GM23338 (cell line): Measurements from ENCODE around the gene OASL. TPM values are rescaled to one million over a fixed set of nuclear protein-coding genes. Genes with fewer than 3 reads are reported as not detected.

ENCODE experiments used
- ATAC-seq: fragments of 200-7000 bp; cut with Tn5 transposase; 3 replicates; pipeline ENCODE4 v1.9.1; 2020
- DNase-seq: peaks from one replicate; pipeline ENCODE4 v3.0.0-alpha.2; 2015; ENCODE audit warnings: low spot score
- H2AFZ ChIP-seq: fragments of 200-600 bp; sonication (generic); 2 replicates; pipeline ENCODE4 v1.8.0; 2016; ENCODE audit warnings: antibody characterized with exemption, mild to moderate bottlenecking, moderate library complexity
- H3F3A ChIP-seq: fragments of 200-600 bp; sonication (generic); replicated peaks from 2 replicates; pipeline ENCODE4 v1.8.0; 2017; ENCODE audit warnings: antibody characterized with exemption, mixed run types, low read depth
- H3K27ac ChIP-seq: fragments of 200-600 bp; sonication (generic); 2 replicates; pipeline ENCODE4 v1.6.1; 2016; ENCODE audit warnings: low read depth
- H3K27me3 ChIP-seq: fragments of 200-600 bp; sonication (generic); 2 replicates; pipeline ENCODE4 v1.8.0; 2016; ENCODE audit warnings: mild to moderate bottlenecking, mixed run types, moderate library complexity; ENCODE audit not compliant: insufficient read depth
- H3K36me3 ChIP-seq: fragments of 200-600 bp; sonication (generic); 2 replicates; pipeline ENCODE4 v1.8.0; 2016; ENCODE audit warnings: mild to moderate bottlenecking; ENCODE audit not compliant: insufficient read depth
- H3K4me1 ChIP-seq: fragments of 200-600 bp; sonication (generic); 2 replicates; pipeline ENCODE4 v1.8.0; 2016; ENCODE audit warnings: mild to moderate bottlenecking, moderate library complexity; ENCODE audit not compliant: insufficient read depth
- H3K4me2 ChIP-seq: fragments of 200-600 bp; sonication (generic); 2 replicates; pipeline ENCODE4 v1.7.1; 2017; ENCODE audit warnings: mixed run types
- H3K4me3 ChIP-seq: fragments of 200-600 bp; sonication (generic); 2 replicates; pipeline ENCODE4 v1.6.1; 2016; ENCODE audit warnings: mixed run types
- H3K79me2 ChIP-seq: fragments of 200-600 bp; sonication (generic); replicated peaks from 2 replicates; pipeline ENCODE4 v1.8.0; 2017; ENCODE audit warnings: mild to moderate bottlenecking; ENCODE audit not compliant: insufficient read depth
- H3K9me2 ChIP-seq: fragments of 200-600 bp; sonication (generic); 2 replicates; pipeline ENCODE4 v1.8.0; 2017; ENCODE audit not compliant: insufficient read depth
- H4K20me1 ChIP-seq: fragments of 200-600 bp; sonication (generic); replicated peaks from 2 replicates; pipeline ENCODE4 v1.8.0; 2017; ENCODE audit warnings: mild to moderate bottlenecking; ENCODE audit not compliant: insufficient read depth
- H3K27ac Mint-ChIP-seq: 2 replicates; pipeline ENCODE4 v1.8.0; 2020; ENCODE audit warnings: inconsistent platforms, mild to moderate bottlenecking, moderate library complexity, mixed read lengths
- H3K27me3 Mint-ChIP-seq: 3 replicates; pipeline ENCODE4 v1.8.0; 2022; ENCODE audit warnings: low read depth, mild to moderate bottlenecking, moderate library complexity, mixed read lengths, inconsistent platforms; ENCODE audit not compliant: insufficient read depth, poor library complexity
- H3K36me3 Mint-ChIP-seq: 3 replicates; pipeline ENCODE4 v1.8.0; 2021; ENCODE audit warnings: low read depth, mild to moderate bottlenecking, inconsistent platforms, moderate library complexity, mixed read lengths
- H3K4me1 Mint-ChIP-seq: 3 replicates; pipeline ENCODE4 v1.8.0; 2020; ENCODE audit warnings: mild to moderate bottlenecking, inconsistent platforms, mixed read lengths
- H3K4me3 Mint-ChIP-seq: 3 replicates; pipeline ENCODE4 v1.8.0; 2021; ENCODE audit warnings: moderate library complexity, mild to moderate bottlenecking, inconsistent platforms, mixed read lengths
- H3K9me3 Mint-ChIP-seq: 3 replicates; pipeline ENCODE4 v1.8.0; 2020; ENCODE audit warnings: moderate library complexity, mild to moderate bottlenecking, inconsistent platforms, mixed read lengths
- CREB1 ChIP-seq: fragments of 250-450 bp; sonication (Bioruptor Pico); IDR thresholded peaks from 2 replicates; pipeline ENCODE4 v1.5.0; 2020; ENCODE audit warnings: low read depth, mild to moderate bottlenecking, moderate library complexity
- EZH2 ChIP-seq: fragments of 200-600 bp; sonication (generic); IDR thresholded peaks from one replicate; pipeline ENCODE4 v1.8.0; 2017; ENCODE audit warnings: antibody characterized with exemption, mild to moderate bottlenecking, low read depth; ENCODE audit not compliant: unreplicated experiment
- EZH2phosphoT487 ChIP-seq: fragments of 200-600 bp; sonication (generic); IDR thresholded peaks from one replicate; pipeline ENCODE4 v1.8.1; 2018; ENCODE audit warnings: antibody characterized with exemption; ENCODE audit not compliant: unreplicated experiment
- JUNB ChIP-seq: IDR thresholded peaks from one replicate; pipeline ENCODE4 v1.6.1; 2016; ENCODE audit warnings: antibody characterized with exemption; ENCODE audit not compliant: unreplicated experiment
- NANOG ChIP-seq: IDR thresholded peaks from 2 replicates; pipeline ENCODE4 v1.6.1; 2016; ENCODE audit warnings: antibody characterized with exemption, borderline replicate concordance
- POLR2AphosphoS5 ChIP-seq: IDR thresholded peaks from 2 replicates; pipeline ENCODE4 v1.6.1; 2016; ENCODE audit warnings: antibody characterized with exemption, low read depth
- REST ChIP-seq: IDR thresholded peaks from one replicate; pipeline ENCODE4 v1.6.1; 2018; ENCODE audit warnings: antibody characterized with exemption; ENCODE audit not compliant: unreplicated experiment
- STAT1 ChIP-seq: IDR thresholded peaks from one replicate; pipeline ENCODE4 v1.6.1; 2016; ENCODE audit warnings: antibody characterized with exemption; ENCODE audit not compliant: unreplicated experiment
- ZNF114 ChIP-seq: fragments of 250-450 bp; sonication (Bioruptor Pico); IDR thresholded peaks from 2 replicates; pipeline ENCODE4 v1.5.0; 2020; ENCODE audit warnings: mild to moderate bottlenecking, moderate library complexity
- ZNF331 ChIP-seq: fragments of 250-450 bp; sonication (Bioruptor Pico); IDR thresholded peaks from 2 replicates; pipeline ENCODE4 v1.5.0; 2020; ENCODE audit warnings: low read depth, mild to moderate bottlenecking, moderate library complexity
- polyA plus RNA-seq: library from polyadenylated mRNA; unstranded; fragments of >200 nt; fragmentation: Nextera tagmentation; extraction: Ambion mirVana; gene quantifications from 2 replicates; pipeline ENCODE4 v1.2.1, GENCODE V29; 2016
- total RNA-seq: library from RNA; depleted of rRNA; stranded (reverse); fragments of >200 nt; shearing (Covaris generic); gene quantifications from 2 replicates; pipeline ENCODE4 v1.2.3, GENCODE V29; 2014
- TF ChIP-seq, protein P1 (sequence below), 2 experiments: fragments of 200-600 bp in 1 of 2; sonication (generic) in 1 of 2; conservative IDR thresholded peaks; 2 replicates each; pipeline versions ENCODE4 v1.5.1 to v1.6.1; 2016 to 2017; ENCODE audit warnings: antibody characterized with exemption in 2 of 2, low read depth in 2 of 2, mild to moderate bottlenecking in 2 of 2, moderate library complexity in 1 of 2
- TF ChIP-seq, protein P2 (sequence below): fragments of 250-450 bp; sonication (Bioruptor Pico); IDR thresholded peaks from 2 replicates; pipeline ENCODE4 v1.5.0; 2020; ENCODE audit warnings: mild to moderate bottlenecking, moderate library complexity
- TF ChIP-seq, protein P3 (sequence below): IDR thresholded peaks from 2 replicates; pipeline ENCODE4 v1.6.1; 2016; ENCODE audit warnings: antibody characterized with exemption

The OASL gene
- total and polyA plus RNA-seq, 2 experiments from 2014 or later = not detected

- Mint-ChIP-seq H3K27ac (no peak overlapping the region), H3K4me1 (peaks cover 7% of the 10 kb centered on the region; the same call in 2 of the 3 replicates), H3K36me3 (no peaks in the 10 kb centered on the region), H3K27me3 (peaks cover 2% of the 10 kb centered on the region), H3K9me3 (no peaks in the 10 kb centered on the region), H3K4me3 (no peak overlapping the region)
- H3F3A ChIP-seq = no peaks in the 10 kb centered on the region
- no peak for ATAC-seq
- H3K4me2 ChIP-seq = no peak overlapping the region
- peaks cover 20% of the 10 kb centered on the region for H3K79me2 ChIP-seq
- peaks cover 9% of the 10 kb centered on the region for H3K4me1 ChIP-seq
- H3K9me2 ChIP-seq = no peaks in the 10 kb centered on the region; the same call in 1 of the 2 replicates
- no peak overlapping the region for H3K4me3 ChIP-seq
- TF ChIP-seq ZNF331 (CRISPR knock-in tag) (no peak), CREB1 (CRISPR knock-in tag) (no peak), ZNF114 (CRISPR knock-in tag) (no peak), JUNB (no peak), REST (no peak), STAT1 (no peak), POLR2AphosphoS5 (no peak), EZH2phosphoT487 (no peak), NANOG (no peak), EZH2 (no peak)
- TF ChIP-seq, protein P1, sequence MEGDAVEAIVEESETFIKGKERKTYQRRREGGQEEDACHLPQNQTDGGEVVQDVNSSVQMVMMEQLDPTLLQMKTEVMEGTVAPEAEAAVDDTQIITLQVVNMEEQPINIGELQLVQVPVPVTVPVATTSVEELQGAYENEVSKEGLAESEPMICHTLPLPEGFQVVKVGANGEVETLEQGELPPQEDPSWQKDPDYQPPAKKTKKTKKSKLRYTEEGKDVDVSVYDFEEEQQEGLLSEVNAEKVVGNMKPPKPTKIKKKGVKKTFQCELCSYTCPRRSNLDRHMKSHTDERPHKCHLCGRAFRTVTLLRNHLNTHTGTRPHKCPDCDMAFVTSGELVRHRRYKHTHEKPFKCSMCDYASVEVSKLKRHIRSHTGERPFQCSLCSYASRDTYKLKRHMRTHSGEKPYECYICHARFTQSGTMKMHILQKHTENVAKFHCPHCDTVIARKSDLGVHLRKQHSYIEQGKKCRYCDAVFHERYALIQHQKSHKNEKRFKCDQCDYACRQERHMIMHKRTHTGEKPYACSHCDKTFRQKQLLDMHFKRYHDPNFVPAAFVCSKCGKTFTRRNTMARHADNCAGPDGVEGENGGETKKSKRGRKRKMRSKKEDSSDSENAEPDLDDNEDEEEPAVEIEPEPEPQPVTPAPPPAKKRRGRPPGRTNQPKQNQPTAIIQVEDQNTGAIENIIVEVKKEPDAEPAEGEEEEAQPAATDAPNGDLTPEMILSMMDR (conservative IDR thresholded peaks at IDR 0.05; ENCODE audit: low read depth in 2 of 2) = no peak
- TF ChIP-seq, protein P2, sequence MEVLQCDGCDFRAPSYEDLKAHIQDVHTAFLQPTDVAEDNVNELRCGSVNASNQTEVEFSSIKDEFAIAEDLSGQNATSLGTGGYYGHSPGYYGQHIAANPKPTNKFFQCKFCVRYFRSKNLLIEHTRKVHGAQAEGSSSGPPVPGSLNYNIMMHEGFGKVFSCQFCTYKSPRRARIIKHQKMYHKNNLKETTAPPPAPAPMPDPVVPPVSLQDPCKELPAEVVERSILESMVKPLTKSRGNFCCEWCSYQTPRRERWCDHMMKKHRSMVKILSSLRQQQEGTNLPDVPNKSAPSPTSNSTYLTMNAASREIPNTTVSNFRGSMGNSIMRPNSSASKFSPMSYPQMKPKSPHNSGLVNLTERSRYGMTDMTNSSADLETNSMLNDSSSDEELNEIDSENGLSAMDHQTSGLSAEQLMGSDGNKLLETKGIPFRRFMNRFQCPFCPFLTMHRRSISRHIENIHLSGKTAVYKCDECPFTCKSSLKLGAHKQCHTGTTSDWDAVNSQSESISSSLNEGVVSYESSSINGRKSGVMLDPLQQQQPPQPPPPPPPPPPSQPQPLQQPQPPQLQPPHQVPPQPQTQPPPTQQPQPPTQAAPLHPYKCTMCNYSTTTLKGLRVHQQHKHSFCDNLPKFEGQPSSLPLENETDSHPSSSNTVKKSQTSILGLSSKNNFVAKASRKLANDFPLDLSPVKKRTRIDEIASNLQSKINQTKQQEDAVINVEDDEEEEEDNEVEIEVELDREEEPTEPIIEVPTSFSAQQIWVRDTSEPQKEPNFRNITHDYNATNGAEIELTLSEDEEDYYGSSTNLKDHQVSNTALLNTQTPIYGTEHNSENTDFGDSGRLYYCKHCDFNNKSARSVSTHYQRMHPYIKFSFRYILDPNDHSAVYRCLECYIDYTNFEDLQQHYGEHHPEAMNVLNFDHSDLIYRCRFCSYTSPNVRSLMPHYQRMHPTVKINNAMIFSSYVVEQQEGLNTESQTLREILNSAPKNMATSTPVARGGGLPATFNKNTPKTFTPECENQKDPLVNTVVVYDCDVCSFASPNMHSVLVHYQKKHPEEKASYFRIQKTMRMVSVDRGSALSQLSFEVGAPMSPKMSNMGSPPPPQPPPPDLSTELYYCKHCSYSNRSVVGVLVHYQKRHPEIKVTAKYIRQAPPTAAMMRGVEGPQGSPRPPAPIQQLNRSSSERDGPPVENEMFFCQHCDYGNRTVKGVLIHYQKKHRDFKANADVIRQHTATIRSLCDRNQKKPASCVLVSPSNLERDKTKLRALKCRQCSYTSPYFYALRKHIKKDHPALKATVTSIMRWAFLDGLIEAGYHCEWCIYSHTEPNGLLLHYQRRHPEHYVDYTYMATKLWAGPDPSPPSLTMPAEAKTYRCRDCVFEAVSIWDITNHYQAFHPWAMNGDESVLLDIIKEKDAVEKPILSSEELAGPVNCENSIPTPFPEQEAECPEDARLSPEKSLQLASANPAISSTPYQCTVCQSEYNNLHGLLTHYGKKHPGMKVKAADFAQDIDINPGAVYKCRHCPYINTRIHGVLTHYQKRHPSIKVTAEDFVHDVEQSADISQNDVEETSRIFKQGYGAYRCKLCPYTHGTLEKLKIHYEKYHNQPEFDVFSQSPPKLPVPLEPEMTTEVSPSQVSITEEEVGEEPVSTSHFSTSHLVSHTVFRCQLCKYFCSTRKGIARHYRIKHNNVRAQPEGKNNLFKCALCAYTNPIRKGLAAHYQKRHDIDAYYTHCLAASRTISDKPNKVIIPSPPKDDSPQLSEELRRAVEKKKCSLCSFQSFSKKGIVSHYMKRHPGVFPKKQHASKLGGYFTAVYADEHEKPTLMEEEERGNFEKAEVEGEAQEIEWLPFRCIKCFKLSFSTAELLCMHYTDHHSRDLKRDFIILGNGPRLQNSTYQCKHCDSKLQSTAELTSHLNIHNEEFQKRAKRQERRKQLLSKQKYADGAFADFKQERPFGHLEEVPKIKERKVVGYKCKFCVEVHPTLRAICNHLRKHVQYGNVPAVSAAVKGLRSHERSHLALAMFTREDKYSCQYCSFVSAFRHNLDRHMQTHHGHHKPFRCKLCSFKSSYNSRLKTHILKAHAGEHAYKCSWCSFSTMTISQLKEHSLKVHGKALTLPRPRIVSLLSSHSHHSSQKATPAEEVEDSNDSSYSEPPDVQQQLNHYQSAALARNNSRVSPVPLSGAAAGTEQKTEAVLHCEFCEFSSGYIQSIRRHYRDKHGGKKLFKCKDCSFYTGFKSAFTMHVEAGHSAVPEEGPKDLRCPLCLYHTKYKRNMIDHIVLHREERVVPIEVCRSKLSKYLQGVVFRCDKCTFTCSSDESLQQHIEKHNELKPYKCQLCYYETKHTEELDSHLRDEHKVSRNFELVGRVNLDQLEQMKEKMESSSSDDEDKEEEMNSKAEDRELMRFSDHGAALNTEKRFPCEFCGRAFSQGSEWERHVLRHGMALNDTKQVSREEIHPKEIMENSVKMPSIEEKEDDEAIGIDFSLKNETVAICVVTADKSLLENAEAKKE (CRISPR knock-in tag) = no peak
- TF ChIP-seq, protein P3, sequence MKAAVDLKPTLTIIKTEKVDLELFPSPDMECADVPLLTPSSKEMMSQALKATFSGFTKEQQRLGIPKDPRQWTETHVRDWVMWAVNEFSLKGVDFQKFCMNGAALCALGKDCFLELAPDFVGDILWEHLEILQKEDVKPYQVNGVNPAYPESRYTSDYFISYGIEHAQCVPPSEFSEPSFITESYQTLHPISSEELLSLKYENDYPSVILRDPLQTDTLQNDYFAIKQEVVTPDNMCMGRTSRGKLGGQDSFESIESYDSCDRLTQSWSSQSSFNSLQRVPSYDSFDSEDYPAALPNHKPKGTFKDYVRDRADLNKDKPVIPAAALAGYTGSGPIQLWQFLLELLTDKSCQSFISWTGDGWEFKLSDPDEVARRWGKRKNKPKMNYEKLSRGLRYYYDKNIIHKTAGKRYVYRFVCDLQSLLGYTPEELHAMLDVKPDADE = no peak
- H3K27me3 ChIP-seq = no peaks in the 10 kb centered on the region
- DNase-seq = no peak
- peaks cover 7% of the 10 kb centered on the region; the same call in 1 of the 2 replicates for H4K20me1 ChIP-seq
- H3K36me3 ChIP-seq = no peaks in the 10 kb centered on the region
- H3K27ac ChIP-seq = no peak overlapping the region
- H2AFZ ChIP-seq = no peak overlapping the region
Observed at GRCh38 chr12:121018860-121019617, 20.0 kb downstream of the OASL start.
